A549 (cell line): Measurements from ENCODE around the gene MAP7D3. TPM values are rescaled to one million over a fixed set of nuclear protein-coding genes. Genes with fewer than 3 reads are reported as not detected.

Source experiments
- ATAC-seq, 2 experiments: fragments of 200-7000 bp in 1 of 2; fragments of >200 bp in 1 of 2; cut with Nextera tagmentation in 1 of 2; cut with Tn5 transposase in 1 of 2; 3 replicates each; pipeline versions ENCODE4 v1.8.0 to v1.9.1; 2018 to 2020; ENCODE audit warnings: mild to moderate bottlenecking in 1 of 2, moderate library complexity in 1 of 2
- CTCF ChIA-PET: fragments of 300-600 bp; sonication (Branson Sonifier 250); formaldehyde crosslinking; extraction: SDS; loops from one replicate; lab custom pipeline; 2021; ENCODE audit warnings: antibody characterized with exemption, inconsistent platforms; lab: Yijun Ruan, JAX
- POLR2A ChIA-PET: fragments of 350-600 bp; formaldehyde crosslinking; extraction: SDS; loops from one replicate; lab custom pipeline; 2021; ENCODE audit warnings: antibody characterized with exemption, inconsistent platforms; lab: Yijun Ruan, JAX
- DNase-seq, 2 experiments: peaks; one replicate each; pipeline versions ENCODE4 v3.0.0 to v3.0.0-alpha.2; 2011 to 2016; ENCODE audit warnings: low read depth in 1 of 2, low spot score in 1 of 2
- FAIRE-seq: peaks from 2 replicates; lab custom pipeline; 2011; peaks lifted over from hg19 to GRCh38; lab: Jason Lieb, UNC
- H3K27ac ChIP-seq, 2 experiments: fragments of >200 bp; sonication (Bioruptor Twin); formaldehyde crosslinking; 3 replicates each; pipeline ENCODE4 v1.5.1; 2016 to 2017
- H3K4me1 ChIP-seq: fragments of >200 bp; sonication (Bioruptor Twin); formaldehyde crosslinking; 3 replicates; pipeline ENCODE4 v1.6.1; 2016
- H3K4me2 ChIP-seq: fragments of >200 bp; sonication (Bioruptor Twin); formaldehyde crosslinking; 3 replicates; pipeline ENCODE4 v1.6.1; 2016
- H3K4me3 ChIP-seq: fragments of >200 bp; sonication (Bioruptor Twin); formaldehyde crosslinking; 3 replicates; pipeline ENCODE4 v1.5.1; 2016
- H3K9me3 ChIP-seq: fragments of >200 bp; sonication (Bioruptor Twin); formaldehyde crosslinking; 3 replicates; pipeline ENCODE4 v1.6.1; 2016
- BHLHE40 ChIP-seq: IDR thresholded peaks from 2 replicates; pipeline ENCODE4 v1.6.1; 2012; ENCODE audit warnings: low read depth, low read length, inconsistent platforms
- CBX8 ChIP-seq: fragments of 200-600 bp; sonication (generic); IDR thresholded peaks from 2 replicates; pipeline ENCODE4 v1.6.1; 2016
- CHD2 ChIP-seq: fragments of 150-350 bp; IDR thresholded peaks from 2 replicates; pipeline ENCODE4 v1.6.1; 2014; ENCODE audit warnings: low read length; ENCODE audit not compliant: partially characterized antibody
- CHD4 ChIP-seq: fragments of 200-600 bp; sonication (generic); IDR thresholded peaks from 2 replicates; pipeline ENCODE4 v1.6.1; 2016; ENCODE audit warnings: antibody characterized with exemption, mild to moderate bottlenecking, borderline replicate concordance
- FOSB ChIP-seq: fragments of 250-450 bp; sonication (Bioruptor Pico); IDR thresholded peaks from 2 replicates; pipeline ENCODE4 v1.5.0; 2020; ENCODE audit warnings: mild to moderate bottlenecking, moderate library complexity
- FOSL2 ChIP-seq, 2 experiments: fragments of 450-650 bp in 1 of 2; fragments of >200 bp in 1 of 2; sonication (Bioruptor Twin) in 1 of 2; formaldehyde crosslinking; IDR thresholded peaks; 2 replicates each; pipeline versions ENCODE4 v1.5.0 to v1.6.1; 2016 to 2020; ENCODE audit warnings: mild to moderate bottlenecking in 1 of 2, moderate library complexity in 1 of 2
- JUN ChIP-seq, 2 experiments: fragments of >200 bp; sonication (Bioruptor Twin); formaldehyde crosslinking; IDR thresholded peaks; 2 replicates in 1 of 2; 3 replicates in 1 of 2; pipeline ENCODE4 v1.6.1; 2016 to 2017
- JUNB ChIP-seq: fragments of >200 bp; sonication (Bioruptor Twin); formaldehyde crosslinking; IDR thresholded peaks from 2 replicates; pipeline ENCODE4 v1.6.1; 2016
- MAFK ChIP-seq: fragments of 450-650 bp; IDR thresholded peaks from 2 replicates; pipeline ENCODE4 v1.6.1; 2014; ENCODE audit not compliant: partially characterized antibody
- MAX ChIP-seq: IDR thresholded peaks from 2 replicates; pipeline ENCODE4 v1.6.1; 2012
- MYC ChIP-seq: IDR thresholded peaks from 2 replicates; pipeline ENCODE4 v1.6.1; 2012; ENCODE audit warnings: mild to moderate bottlenecking, inconsistent platforms, low read length, improper control_type of control experiment, borderline replicate concordance
- NFE2L2 ChIP-seq: fragments of 150-350 bp; conservative IDR thresholded peaks from 2 replicates; pipeline ENCODE4 v1.6.1; 2014; ENCODE audit warnings: low read length
- NPAS2 ChIP-seq: fragments of 250-450 bp; sonication (Bioruptor Pico); IDR thresholded peaks from 2 replicates; pipeline ENCODE4 v1.8.0; 2022; ENCODE audit warnings: mild to moderate bottlenecking, moderate library complexity, borderline replicate concordance
- NR3C1 ChIP-seq: fragments of >200 bp; sonication (Bioruptor Twin); formaldehyde crosslinking; IDR thresholded peaks from 3 replicates; pipeline ENCODE4 v1.6.1; 2017
- PHF8 ChIP-seq: fragments of 200-600 bp; sonication (generic); IDR thresholded peaks from 2 replicates; pipeline ENCODE4 v1.6.1; 2016; ENCODE audit warnings: low read depth, mild to moderate bottlenecking, antibody characterized with exemption, moderate library complexity, borderline replicate concordance
- POLR2AphosphoS2 ChIP-seq: conservative IDR thresholded peaks from 2 replicates; pipeline ENCODE4 v1.6.1; 2012; ENCODE audit warnings: low read length, improper control_type of control experiment, inconsistent platforms
- RAD21 ChIP-seq, 2 experiments: fragments of >200 bp in 1 of 2; sonication (Bioruptor Twin) in 1 of 2; formaldehyde crosslinking in 1 of 2; IDR thresholded peaks in 1 of 2; conservative IDR thresholded peaks in 1 of 2; 2 replicates in 1 of 2; 3 replicates in 1 of 2; pipeline ENCODE4 v1.6.1; 2012 to 2018; ENCODE audit warnings: inconsistent platforms in 1 of 2
- RARB ChIP-seq: fragments of 250-450 bp; sonication (Bioruptor Pico); IDR thresholded peaks from 2 replicates; pipeline ENCODE4 v1.8.0; 2021; ENCODE audit warnings: mild to moderate bottlenecking, moderate library complexity
- RNF2 ChIP-seq: fragments of 200-600 bp; sonication (generic); IDR thresholded peaks from 2 replicates; pipeline ENCODE4 v1.6.1; 2016; ENCODE audit warnings: low read depth, mild to moderate bottlenecking, antibody characterized with exemption, moderate library complexity, borderline replicate concordance
- SMC3 ChIP-seq: fragments of >200 bp; sonication (Bioruptor Twin); formaldehyde crosslinking; IDR thresholded peaks from 3 replicates; pipeline ENCODE4 v1.6.1; 2018; ENCODE audit warnings: inconsistent platforms
- SREBF2 ChIP-seq: fragments of 450-650 bp; IDR thresholded peaks from 2 replicates; pipeline ENCODE4 v1.6.1; 2014; ENCODE audit warnings: mild to moderate bottlenecking, moderate library complexity
- ZNF302 ChIP-seq: fragments of 250-450 bp; sonication (Bioruptor Pico); IDR thresholded peaks from 2 replicates; pipeline ENCODE4 v1.9.0; 2021; ENCODE audit warnings: inconsistent platforms, mild to moderate bottlenecking, moderate library complexity
- WGBS: methylation state at CpG from one replicate; pipeline ENCODE4 v1.1.6; 2017; ENCODE audit errors: missing lambda C conversion rate; 5-methylcytosine and 5-hydroxymethylcytosine counted together
- polyA plus RNA-seq, 4 experiments: library from polyadenylated mRNA; depleted of rRNA in 3 of 4; stranded (reverse); fragments of >200 nt; fragmentation: RNase III in 1 of 4; extraction: RNeasy Plus Mini Kit Qiagen cat#74134 plus additional on column Dnase treatment in 1 of 4; gene quantifications; 2 replicates in 3 of 4; 3 replicates in 1 of 4; pipeline ENCODE4 v1.2.3, GENCODE V29; 2011 to 2017

Gene MAP7D3
- polyA plus RNA-seq, 2 of the 4 experiments (the other 2 are of a cell fraction), result 9.9 to 13.1 TPM

- TF ChIP-seq CHD4 (no peak), MAFK (peak; percentile 69)
- 64% methylated on average over 3 of the region's 3 CpGs for WGBS
- H3K4me3 ChIP-seq, result no peak overlapping the region
- FAIRE-seq (no peak), ATAC-seq (no peak), DNase-seq (no peak)
- H3K4me1 ChIP-seq, result peaks cover 22% of the 10 kb centered on the region
- CTCF ChIA-PET, result interaction anchor here (0.8 to 1.2 kb wide), 2 partner anchors 22 to 158 kb away, joined by 4 to 5 read pairs; no protein-coding TSS in a partner anchor
- H3K9me3 ChIP-seq, result no peaks in the 10 kb centered on the region
- peak overlapping the region; percentile 70 for H3K4me2 ChIP-seq
- POLR2A ChIA-PET, result interaction anchor here (0.7 kb wide), 1 partner anchor 14 kb away, joined by 3 read pairs; no protein-coding TSS in a partner anchor
- H3K27ac ChIP-seq, result peak overlapping the region; percentile 25 to 38; a peak in 3 of 6 replicates
These were observed 65.2 kb downstream of the MAP7D3 start for GRCh38 chrX:136186023-136186413.

- ChIA-PET CTCF (interaction anchor here (0.8 to 1.2 kb wide), 3 partner anchors 18 to 157 kb away, joined by 4 to 5 read pairs (median 4); no protein-coding TSS in a partner anchor), POLR2A (no interaction called here)
- Histone ChIP-seq H3K27ac (peak overlapping the region; percentile 1 to 69; a peak in 4 of 6 replicates), H3K4me3 (peak overlapping the region; percentile 22; the same call in 2 of the 3 replicates), H3K9me3 (no peaks in the 10 kb centered on the region), H3K4me1 (peaks cover 22% of the 10 kb centered on the region), H3K4me2 (peak overlapping the region; percentile 70)
- 4% methylated on average over 8 of the region's 8 CpGs for WGBS
- TF ChIP-seq BHLHE40, result no peak
- no peak for TF ChIP-seq FOSL2 (IDR thresholded peaks at IDR 0.05)
- peak; percentile 56 for TF ChIP-seq FOSL2 (CRISPR knock-in tag; IDR thresholded peaks at IDR 0.05)
- peak; percentile 76 to 85; a peak in 4 of 6 replicates for ATAC-seq
- DNase-seq, result peak; percentile 24 to 28
- peak; percentile 92 for FAIRE-seq
These were observed 65.7 kb downstream of the MAP7D3 start for GRCh38 chrX:136185401-136186022.

- H3K4me2 ChIP-seq, result no peak overlapping the region
- TF ChIP-seq CBX8, result no peak
- TF ChIP-seq JUNB, result no peak
- TF ChIP-seq MAFK, result no peak
- TF ChIP-seq PHF8, result no peak
- TF ChIP-seq SMC3, result no peak
- TF ChIP-seq SREBF2, result no peak
- no peak for TF ChIP-seq MAX
- FAIRE-seq, result peak; percentile 80
- H3K27ac ChIP-seq, result no peak overlapping the region
- ChIA-PET POLR2A (no interaction called here), CTCF (no interaction called here)
- peaks cover 22% of the 10 kb centered on the region for H3K4me1 ChIP-seq
- 76% methylated on average over 1 of the region's 1 CpG for WGBS
- no peak for ATAC-seq
- DNase-seq, result no peak
- no peaks in the 10 kb centered on the region for H3K9me3 ChIP-seq
- H3K4me3 ChIP-seq, result no peak overlapping the region
These were observed 67.3 kb downstream of the MAP7D3 start for GRCh38 chrX:136183917-136184316.

- Histone ChIP-seq H3K9me3 (no peaks in the 10 kb centered on the region), H3K4me2 (no peak overlapping the region), H3K27ac (no peak overlapping the region), H3K4me3 (no peak overlapping the region), H3K4me1 (peaks cover 22% of the 10 kb centered on the region)
- FAIRE-seq (peak; percentile 89), DNase-seq (no peak), ATAC-seq (no peak)
- ChIA-PET CTCF (no interaction called here), POLR2A (no interaction called here)
- TF ChIP-seq NPAS2 (CRISPR knock-in tag) (no peak), CHD2 (no peak), ZNF302 (CRISPR knock-in tag) (no peak), RARB (CRISPR knock-in tag) (no peak), RAD21 (conservative IDR thresholded peaks at IDR 0.05 in 1 of 2, IDR thresholded peaks at IDR 0.05 in 1 of 2) (no peak), MYC (no peak)
- 80% methylated on average over 4 of the region's 4 CpGs for WGBS
These were observed 68.0 kb downstream of the MAP7D3 start for GRCh38 chrX:136183172-136183571.

GRCh38 chrX:136182414-136182813 lies 68.8 kb downstream of the MAP7D3 start:
- Histone ChIP-seq H3K9me3 (no peaks in the 10 kb centered on the region), H3K4me3 (no peak overlapping the region), H3K4me2 (no peak overlapping the region), H3K27ac (no peak overlapping the region), H3K4me1 (peaks cover 22% of the 10 kb centered on the region)
- no peak for DNase-seq
- no peak for ATAC-seq
- TF ChIP-seq JUN (IDR thresholded peaks at IDR 0.05) (no peak), MYC (no peak), FOSB (CRISPR knock-in tag) (no peak), POLR2AphosphoS2 (no peak), RNF2 (no peak), NFE2L2 (no peak), NR3C1 (no peak)
- ChIA-PET CTCF (interaction anchor here (1.3 kb wide), 1 partner anchor 154 kb away, joined by 6 read pairs; no protein-coding TSS in a partner anchor), POLR2A (no interaction called here)
- FAIRE-seq, result no peak
- WGBS, result 87% methylated on average over 3 of the region's 3 CpGs
